ENCODE results near the gene THSD4. TPM values are rescaled to one million over a fixed set of nuclear protein-coding genes. Genes with fewer than 3 reads are reported as not detected.

THSD4 gene
- total and polyA plus RNA-seq, 2 experiments from 2014 or later, result 5.1 to 25.5 TPM

GRCh38 chr15:71756599-71757352, 641.5 kb downstream of the THSD4 start:
- DNase-seq (ENCODE audit: low read depth in 1 of 2, low spot score in 1 of 2), result no peak
- Histone ChIP-seq H3K27me3 (no peaks in the 10 kb centered on the region), H3K9me3 (ENCODE audit: low read depth) (no peaks in the 10 kb centered on the region), H3K36me3 (no peaks in the 10 kb centered on the region), H3K4me1 (ENCODE audit: low read depth) (peaks cover 5% of the 10 kb centered on the region), H3K27ac (no peak overlapping the region), H3K4me3 (no peak overlapping the region)
- TF ChIP-seq, protein P1, sequence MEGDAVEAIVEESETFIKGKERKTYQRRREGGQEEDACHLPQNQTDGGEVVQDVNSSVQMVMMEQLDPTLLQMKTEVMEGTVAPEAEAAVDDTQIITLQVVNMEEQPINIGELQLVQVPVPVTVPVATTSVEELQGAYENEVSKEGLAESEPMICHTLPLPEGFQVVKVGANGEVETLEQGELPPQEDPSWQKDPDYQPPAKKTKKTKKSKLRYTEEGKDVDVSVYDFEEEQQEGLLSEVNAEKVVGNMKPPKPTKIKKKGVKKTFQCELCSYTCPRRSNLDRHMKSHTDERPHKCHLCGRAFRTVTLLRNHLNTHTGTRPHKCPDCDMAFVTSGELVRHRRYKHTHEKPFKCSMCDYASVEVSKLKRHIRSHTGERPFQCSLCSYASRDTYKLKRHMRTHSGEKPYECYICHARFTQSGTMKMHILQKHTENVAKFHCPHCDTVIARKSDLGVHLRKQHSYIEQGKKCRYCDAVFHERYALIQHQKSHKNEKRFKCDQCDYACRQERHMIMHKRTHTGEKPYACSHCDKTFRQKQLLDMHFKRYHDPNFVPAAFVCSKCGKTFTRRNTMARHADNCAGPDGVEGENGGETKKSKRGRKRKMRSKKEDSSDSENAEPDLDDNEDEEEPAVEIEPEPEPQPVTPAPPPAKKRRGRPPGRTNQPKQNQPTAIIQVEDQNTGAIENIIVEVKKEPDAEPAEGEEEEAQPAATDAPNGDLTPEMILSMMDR (IDR thresholded peaks at IDR 0.05; ENCODE audit: low read depth, low read length), result no peak

GRCh38 chr15:71757741-71758530, 642.7 kb downstream of the THSD4 start:
- Histone ChIP-seq H3K4me3 (no peak overlapping the region), H3K27ac (no peak overlapping the region), H3K27me3 (no peaks in the 10 kb centered on the region), H3K4me1 (ENCODE audit: low read depth) (peaks cover 12% of the 10 kb centered on the region), H3K36me3 (no peaks in the 10 kb centered on the region), H3K9me3 (ENCODE audit: low read depth) (no peaks in the 10 kb centered on the region)
- TF ChIP-seq, protein P1 (IDR thresholded peaks at IDR 0.05; ENCODE audit: low read depth, low read length), result no peak
- no peak for DNase-seq (ENCODE audit: low read depth in 1 of 2, low spot score in 1 of 2)

DNA sequence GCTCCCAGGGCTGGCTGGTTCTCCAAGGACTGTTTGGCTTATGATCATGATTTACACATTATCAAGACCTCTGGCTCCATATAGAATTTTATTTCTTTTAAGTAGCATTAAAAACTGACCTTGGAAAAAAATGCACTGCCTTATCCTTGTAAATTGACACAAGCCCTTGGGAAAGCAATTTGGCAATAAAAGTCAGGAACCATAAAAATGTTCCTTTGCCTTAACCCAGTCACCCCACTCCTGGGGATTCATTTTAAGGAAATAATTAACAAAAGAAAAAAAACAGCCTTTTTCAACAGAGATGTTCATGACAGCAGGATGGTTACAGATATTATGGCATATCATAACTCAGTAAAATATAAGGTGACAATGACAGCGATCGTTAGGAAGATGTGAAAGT, 643.4 kb downstream of the THSD4 start:
- no peaks in the 10 kb centered on the region for H3K9me3 ChIP-seq (ENCODE audit: low read depth)
- TF ChIP-seq, protein P1 (IDR thresholded peaks at IDR 0.05; ENCODE audit: low read depth, low read length), result no peak
- peaks cover 9% of the 10 kb centered on the region for H3K4me1 ChIP-seq (ENCODE audit: low read depth)
- H3K27ac ChIP-seq, result no peak overlapping the region
- DNase-seq (ENCODE audit: low read depth in 1 of 2, low spot score in 1 of 2), result no peak
- no peak overlapping the region for H3K4me3 ChIP-seq
- H3K27me3 ChIP-seq, result no peaks in the 10 kb centered on the region
- no peaks in the 10 kb centered on the region for H3K36me3 ChIP-seq

GRCh38 chr15:71760852-71761251, 645.6 kb downstream of the THSD4 start:
- peaks cover 9% of the 10 kb centered on the region for H3K4me1 ChIP-seq (ENCODE audit: low read depth)
- no peaks in the 10 kb centered on the region for H3K9me3 ChIP-seq (ENCODE audit: low read depth)
- no peak overlapping the region for H3K4me3 ChIP-seq
- no peaks in the 10 kb centered on the region for H3K36me3 ChIP-seq
- H3K27me3 ChIP-seq, result no peaks in the 10 kb centered on the region
- DNase-seq (ENCODE audit: low read depth in 1 of 2, low spot score in 1 of 2), result no peak
- H3K27ac ChIP-seq, result no peak overlapping the region
- TF ChIP-seq, protein P1 (IDR thresholded peaks at IDR 0.05; ENCODE audit: low read depth, low read length), result no peak

- no peaks in the 10 kb centered on the region for H3K36me3 ChIP-seq
- H3K4me1 ChIP-seq (ENCODE audit: low read depth), result peaks cover 9% of the 10 kb centered on the region
- H3K4me3 ChIP-seq, result no peak overlapping the region
- no peak overlapping the region for H3K27ac ChIP-seq
- TF ChIP-seq, protein P1 (IDR thresholded peaks at IDR 0.05; ENCODE audit: low read depth, low read length), result no peak
- no peaks in the 10 kb centered on the region for H3K9me3 ChIP-seq (ENCODE audit: low read depth)
- no peaks in the 10 kb centered on the region for H3K27me3 ChIP-seq
- peak in 1 of 2 donors; percentile 75 for DNase-seq (ENCODE audit: low read depth in 1 of 2, low spot score in 1 of 2)
Observed at GRCh38 chr15:71761649-71762048, 646.4 kb downstream of the THSD4 start.

Data from cardiac muscle cell (in vitro differentiated cells and primary cell).